HEK293 (cell line): ENCODE data around the gene CNTLN.

Experiments
- CTCF ChIA-PET: fragments of 350-600 bp; formaldehyde crosslinking; extraction: SDS; loops from one replicate; lab custom pipeline; 2021; ENCODE audit warnings: antibody characterized with exemption; lab: Yijun Ruan, JAX
- POLR2A ChIA-PET: fragments of 300-600 bp; formaldehyde crosslinking; extraction: SDS; loops from one replicate; lab custom pipeline; 2020; ENCODE audit warnings: antibody characterized with exemption, inconsistent platforms; lab: Yijun Ruan, JAX
- H3K27ac ChIP-seq: fragments of 200-500 bp; sonication (Bioruptor generic); 2 replicates; pipeline ENCODE4 v1.5.1; 2014; ENCODE audit warnings: low read depth, low read length, control low read depth, inconsistent platforms; ENCODE audit errors: extremely low read depth
- H3K36me3 ChIP-seq, 2 experiments: fragments of 200-500 bp in 1 of 2; sonication (Bioruptor generic) in 1 of 2; 1 replicate in 1 of 2; 2 replicates in 1 of 2; pipeline ENCODE4 v1.5.1; 2014 to 2017; ENCODE audit warnings: inconsistent platforms in 2 of 2, low read length in 2 of 2; ENCODE audit not compliant: control insufficient read depth in 2 of 2, insufficient read depth in 1 of 2
- H3K4me1 ChIP-seq: fragments of 200-500 bp; sonication (Bioruptor generic); 2 replicates; pipeline ENCODE4 v1.5.1; 2014; ENCODE audit warnings: mild to moderate bottlenecking, low read length, inconsistent platforms; ENCODE audit not compliant: control insufficient read depth, insufficient read depth
- H3K4me3 ChIP-seq: 2 replicates; pipeline ENCODE4 v1.5.1; 2011; ENCODE audit warnings: low read depth, mild to moderate bottlenecking, control low read depth, low read length, moderate library complexity
- H3K9me3 ChIP-seq: fragments of 200-500 bp; sonication (Bioruptor generic); 2 replicates; pipeline ENCODE4 v1.5.1; 2014; ENCODE audit warnings: low read depth, low read length, inconsistent platforms; ENCODE audit not compliant: control insufficient read depth, insufficient read depth
- RBAK ChIP-seq: fragments of 450-650 bp; formaldehyde crosslinking; IDR thresholded peaks from 2 replicates; pipeline ENCODE4 v1.5.1; 2016; ENCODE audit warnings: missing biosample characterization, missing genetic modification characterization
- SCRT1 ChIP-seq: fragments of 450-650 bp; formaldehyde crosslinking; IDR thresholded peaks from 2 replicates; pipeline ENCODE4 v1.5.1; 2016; ENCODE audit warnings: missing biosample characterization, missing genetic modification characterization, borderline replicate concordance
- SP7 ChIP-seq: fragments of 450-650 bp; formaldehyde crosslinking; IDR thresholded peaks from 2 replicates; pipeline ENCODE4 v1.5.1; 2016; ENCODE audit warnings: missing biosample characterization, missing genetic modification characterization
- ZBTB21 ChIP-seq: fragments of 450-650 bp; formaldehyde crosslinking; IDR thresholded peaks from 2 replicates; pipeline ENCODE4 v1.5.1; 2017; ENCODE audit warnings: missing biosample characterization, missing genetic modification characterization
- ZBTB48 ChIP-seq: fragments of 450-650 bp; formaldehyde crosslinking; IDR thresholded peaks from 2 replicates; pipeline ENCODE4 v1.5.1; 2016; ENCODE audit warnings: missing biosample characterization, missing genetic modification characterization
- ZBTB8A ChIP-seq: fragments of 450-650 bp; formaldehyde crosslinking; IDR thresholded peaks from 2 replicates; pipeline ENCODE4 v1.5.1; 2016; ENCODE audit warnings: missing biosample characterization, missing genetic modification characterization
- ZNF121 ChIP-seq: fragments of 450-650 bp; formaldehyde crosslinking; IDR thresholded peaks from 2 replicates; pipeline ENCODE4 v1.5.1; 2016; ENCODE audit warnings: missing biosample characterization, missing genetic modification characterization
- ZNF140 ChIP-seq: fragments of 450-650 bp; formaldehyde crosslinking; IDR thresholded peaks from 2 replicates; pipeline ENCODE4 v1.5.1; 2016; ENCODE audit warnings: missing biosample characterization, missing genetic modification characterization
- ZNF157 ChIP-seq: fragments of 450-650 bp; formaldehyde crosslinking; IDR thresholded peaks from 2 replicates; pipeline ENCODE4 v1.5.1; 2016; ENCODE audit warnings: missing biosample characterization, missing genetic modification characterization
- ZNF19 ChIP-seq: fragments of 450-650 bp; formaldehyde crosslinking; IDR thresholded peaks from 2 replicates; pipeline ENCODE4; 2016; ENCODE audit warnings: missing biosample characterization, missing genetic modification characterization, low read depth
- ZNF202 ChIP-seq: fragments of 450-650 bp; formaldehyde crosslinking; IDR thresholded peaks from 2 replicates; pipeline ENCODE4 v1.5.1; 2016; ENCODE audit warnings: missing biosample characterization, missing genetic modification characterization, borderline replicate concordance
- ZNF23 ChIP-seq: fragments of 450-650 bp; formaldehyde crosslinking; IDR thresholded peaks from 2 replicates; pipeline ENCODE4 v1.5.1; 2016; ENCODE audit warnings: missing biosample characterization, missing genetic modification characterization, borderline replicate concordance
- ZNF274 ChIP-seq, 2 experiments: fragments of 200-500 bp in 1 of 2; fragments of 450-650 bp in 1 of 2; sonication (Bioruptor generic) in 1 of 2; formaldehyde crosslinking in 1 of 2; IDR thresholded peaks; 2 replicates each; pipeline versions ENCODE4 v1.5.1 to v1.6.1; 2014 to 2016; ENCODE audit warnings: borderline replicate concordance in 1 of 2, inconsistent platforms in 1 of 2, low read length in 1 of 2, missing biosample characterization in 1 of 2, missing genetic modification characterization in 1 of 2
- ZNF404 ChIP-seq: fragments of 450-650 bp; formaldehyde crosslinking; IDR thresholded peaks from 2 replicates; pipeline ENCODE4 v1.5.1; 2017; ENCODE audit warnings: missing biosample characterization, missing genetic modification characterization
- ZNF513 ChIP-seq: fragments of 450-650 bp; IDR thresholded peaks from 2 replicates; pipeline ENCODE4 v1.5.1; 2018; ENCODE audit warnings: missing biosample characterization, missing genetic modification characterization
- ZNF549 ChIP-seq: fragments of 450-650 bp; IDR thresholded peaks from 2 replicates; pipeline ENCODE4 v1.5.1; 2018; ENCODE audit warnings: missing biosample characterization, missing genetic modification characterization, mild to moderate bottlenecking, inconsistent platforms, moderate library complexity
- ZNF585B ChIP-seq: fragments of 450-650 bp; formaldehyde crosslinking; IDR thresholded peaks from 2 replicates; pipeline ENCODE4 v1.5.1; 2016; ENCODE audit warnings: missing biosample characterization, missing genetic modification characterization
- ZNF610 ChIP-seq: fragments of 450-650 bp; formaldehyde crosslinking; IDR thresholded peaks from 2 replicates; pipeline ENCODE4 v1.5.1; 2016; ENCODE audit warnings: missing biosample characterization, missing genetic modification characterization, borderline replicate concordance
- ZNF624 ChIP-seq: fragments of 450-650 bp; formaldehyde crosslinking; IDR thresholded peaks from 2 replicates; pipeline ENCODE4 v1.5.1; 2017; ENCODE audit warnings: missing biosample characterization, missing genetic modification characterization
- ZNF645 ChIP-seq: fragments of 450-650 bp; formaldehyde crosslinking; IDR thresholded peaks from 2 replicates; pipeline ENCODE4; 2016; ENCODE audit warnings: missing biosample characterization, missing genetic modification characterization
- ZNF658 ChIP-seq: fragments of 450-650 bp; formaldehyde crosslinking; IDR thresholded peaks from 2 replicates; pipeline ENCODE4; 2016; ENCODE audit warnings: missing biosample characterization, missing genetic modification characterization
- ZNF785 ChIP-seq: fragments of 450-650 bp; formaldehyde crosslinking; IDR thresholded peaks from 2 replicates; pipeline ENCODE4 v1.5.1; 2016; ENCODE audit warnings: missing biosample characterization, missing genetic modification characterization
- ZXDB ChIP-seq: fragments of 450-650 bp; formaldehyde crosslinking; IDR thresholded peaks from 2 replicates; pipeline ENCODE4 v1.5.1; 2016; ENCODE audit warnings: missing biosample characterization, missing genetic modification characterization
- TF ChIP-seq, protein P1 (sequence below): fragments of 450-650 bp; formaldehyde crosslinking; IDR thresholded peaks from 2 replicates; pipeline ENCODE4 v1.5.1; 2016; ENCODE audit warnings: missing biosample characterization, missing genetic modification characterization
- TF ChIP-seq, protein P2 (sequence below): fragments of 450-650 bp; formaldehyde crosslinking; IDR thresholded peaks from 2 replicates; pipeline ENCODE4 v1.5.0; 2017; ENCODE audit warnings: missing biosample characterization, missing genetic modification characterization, borderline replicate concordance

CNTLN gene

DNA sequence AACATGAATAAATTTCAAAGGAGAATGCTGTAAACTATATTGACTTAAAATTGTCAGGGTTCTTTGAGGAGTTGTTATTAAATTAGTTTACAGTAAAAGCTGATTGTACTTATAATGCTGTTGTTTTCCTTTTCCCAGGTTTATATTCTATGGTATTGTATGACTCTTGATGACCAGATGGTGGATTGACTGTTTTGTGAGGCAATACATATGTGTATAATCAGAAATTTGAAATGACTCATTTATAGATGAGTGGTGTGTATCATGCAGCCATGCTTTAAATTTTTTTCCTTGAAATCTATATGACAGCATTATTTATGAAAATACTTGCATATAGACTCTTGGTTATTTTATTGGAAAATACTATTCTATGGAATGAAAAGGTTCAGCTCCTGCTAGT lies 195.3 kb downstream of the CNTLN start:
- ChIA-PET POLR2A (no interaction called here), CTCF (no interaction called here)
- TF ChIP-seq ZNF645 (tag by site-specific recombination) (no peak), ZXDB (tag by site-specific recombination) (no peak), ZNF274 (IDR thresholded peaks at IDR 0.05; ENCODE audit: low read length) (no peak), ZNF274 (tag by site-specific recombination; IDR thresholded peaks at IDR 0.05; ENCODE audit: borderline replicate concordance) (no peak), ZNF404 (tag by site-specific recombination) (no peak), RBAK (tag by site-specific recombination) (no peak), ZBTB21 (no peak)
- TF ChIP-seq, protein P1, sequence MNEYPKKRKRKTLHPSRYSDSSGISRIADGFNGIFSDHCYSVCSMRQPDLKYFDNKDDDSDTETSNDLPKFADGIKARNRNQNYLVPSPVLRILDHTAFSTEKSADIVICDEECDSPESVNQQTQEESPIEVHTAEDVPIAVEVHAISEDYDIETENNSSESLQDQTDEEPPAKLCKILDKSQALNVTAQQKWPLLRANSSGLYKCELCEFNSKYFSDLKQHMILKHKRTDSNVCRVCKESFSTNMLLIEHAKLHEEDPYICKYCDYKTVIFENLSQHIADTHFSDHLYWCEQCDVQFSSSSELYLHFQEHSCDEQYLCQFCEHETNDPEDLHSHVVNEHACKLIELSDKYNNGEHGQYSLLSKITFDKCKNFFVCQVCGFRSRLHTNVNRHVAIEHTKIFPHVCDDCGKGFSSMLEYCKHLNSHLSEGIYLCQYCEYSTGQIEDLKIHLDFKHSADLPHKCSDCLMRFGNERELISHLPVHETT (tag by site-specific recombination) = no peak
- Histone ChIP-seq H3K4me1 (no peaks in the 10 kb centered on the region), H3K27ac (no peak overlapping the region), H3K4me3 (no peak overlapping the region), H3K36me3 (peaks cover 0 to 6% of the 10 kb centered on the region in 2 experiments; a peak in 1 of 3 replicates), H3K9me3 (no peaks in the 10 kb centered on the region)

- Histone ChIP-seq H3K9me3 (no peaks in the 10 kb centered on the region), H3K27ac (no peak overlapping the region), H3K4me3 (no peak overlapping the region), H3K36me3 (peaks cover 0 to 6% of the 10 kb centered on the region in 2 experiments; a peak in 1 of 3 replicates), H3K4me1 (no peaks in the 10 kb centered on the region)
- POLR2A ChIA-PET = no interaction called here
- CTCF ChIA-PET = no interaction called here
- TF ChIP-seq SCRT1 (no peak), ZNF121 (no peak), ZNF585B (tag by site-specific recombination) (no peak), SP7 (no peak), ZNF785 (no peak), ZNF549 (no peak), ZNF624 (tag by site-specific recombination) (no peak), ZNF658 (no peak), ZNF19 (no peak), ZNF140 (no peak), ZNF23 (no peak), ZNF513 (no peak), ZBTB48 (tag by site-specific recombination) (no peak), ZBTB8A (tag by site-specific recombination) (no peak), ZNF157 (tag by site-specific recombination) (no peak), ZNF610 (no peak), ZNF202 (tag by site-specific recombination) (no peak)
- TF ChIP-seq, protein P2, sequence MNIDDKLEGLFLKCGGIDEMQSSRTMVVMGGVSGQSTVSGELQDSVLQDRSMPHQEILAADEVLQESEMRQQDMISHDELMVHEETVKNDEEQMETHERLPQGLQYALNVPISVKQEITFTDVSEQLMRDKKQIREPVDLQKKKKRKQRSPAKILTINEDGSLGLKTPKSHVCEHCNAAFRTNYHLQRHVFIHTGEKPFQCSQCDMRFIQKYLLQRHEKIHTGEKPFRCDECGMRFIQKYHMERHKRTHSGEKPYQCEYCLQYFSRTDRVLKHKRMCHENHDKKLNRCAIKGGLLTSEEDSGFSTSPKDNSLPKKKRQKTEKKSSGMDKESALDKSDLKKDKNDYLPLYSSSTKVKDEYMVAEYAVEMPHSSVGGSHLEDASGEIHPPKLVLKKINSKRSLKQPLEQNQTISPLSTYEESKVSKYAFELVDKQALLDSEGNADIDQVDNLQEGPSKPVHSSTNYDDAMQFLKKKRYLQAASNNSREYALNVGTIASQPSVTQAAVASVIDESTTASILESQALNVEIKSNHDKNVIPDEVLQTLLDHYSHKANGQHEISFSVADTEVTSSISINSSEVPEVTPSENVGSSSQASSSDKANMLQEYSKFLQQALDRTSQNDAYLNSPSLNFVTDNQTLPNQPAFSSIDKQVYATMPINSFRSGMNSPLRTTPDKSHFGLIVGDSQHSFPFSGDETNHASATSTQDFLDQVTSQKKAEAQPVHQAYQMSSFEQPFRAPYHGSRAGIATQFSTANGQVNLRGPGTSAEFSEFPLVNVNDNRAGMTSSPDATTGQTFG = no peak
- TF ChIP-seq, protein P1 (tag by site-specific recombination) = no peak
Observed at GRCh38 chr9:17332115-17332514, 197.3 kb downstream of the CNTLN start.
